Sciatic nerve (tissue), 2 donors: ENCODE measurements around the gene TGFBR3. TPM values are rescaled to one million over a fixed set of nuclear protein-coding genes. Genes with fewer than 3 reads are reported as not detected.
"Not testable (repeated sequence)": the region's sequence is repeated elsewhere in the genome, so short reads cannot be mapped to it uniquely, and the experiment has no call there.

Source experiments
- ATAC-seq: fragments of 200-7000 bp; cut with Tn5 transposase; one replicate; pipeline ENCODE4 v1.9.1; 2020; ENCODE audit warnings: mild to moderate bottlenecking, moderate library complexity
- DNase-seq: peaks from one replicate; pipeline ENCODE4 v3.0.0-alpha.2; 2020; ENCODE audit warnings: low spot score
- intact Hi-C: fragments of 100-400 bp; cut with DNase I; formaldehyde crosslinking; loops from one replicate; pipeline ENCODE4 v1.14.2; 2022
- total RNA-seq: library from RNA; stranded (reverse); fragmentation: NEBNext Ultra II Directional; extraction: Animal tissue kit (Norgen Biotek cat#: 25700); gene quantifications from one replicate; pipeline ENCODE4 v1.2.1, GENCODE V29; 2021
- donor health status: DM: no; HTN: no; CAD: no.
- donor health status: DM: no; HTN: no; CAD: no.

The TGFBR3 gene
- total RNA-seq, 1 donor from 2014 or later = 109 TPM

DNA sequence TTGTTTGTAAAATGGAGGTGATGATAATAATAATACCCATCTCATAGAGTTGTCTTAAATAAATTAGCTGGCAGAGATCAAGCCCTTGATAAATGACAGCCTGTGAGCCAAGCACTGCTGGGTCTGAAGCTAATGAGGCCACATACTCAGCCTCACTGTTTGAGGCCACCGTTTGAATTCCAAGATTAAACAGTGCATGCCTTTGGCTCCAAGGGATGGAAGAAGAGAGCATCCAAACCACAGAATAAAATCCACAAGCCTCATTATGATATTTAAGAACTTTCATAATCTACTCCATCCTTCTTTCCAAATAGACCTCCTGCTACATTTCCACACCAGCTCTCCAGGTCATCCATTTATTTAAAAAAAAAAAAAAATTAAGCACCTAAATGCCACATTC, 29.0 kb downstream of the TGFBR3 start:
- ATAC-seq (peak; percentile 39), DNase-seq (no peak)
- intact Hi-C loops = no loop called here

DNA sequence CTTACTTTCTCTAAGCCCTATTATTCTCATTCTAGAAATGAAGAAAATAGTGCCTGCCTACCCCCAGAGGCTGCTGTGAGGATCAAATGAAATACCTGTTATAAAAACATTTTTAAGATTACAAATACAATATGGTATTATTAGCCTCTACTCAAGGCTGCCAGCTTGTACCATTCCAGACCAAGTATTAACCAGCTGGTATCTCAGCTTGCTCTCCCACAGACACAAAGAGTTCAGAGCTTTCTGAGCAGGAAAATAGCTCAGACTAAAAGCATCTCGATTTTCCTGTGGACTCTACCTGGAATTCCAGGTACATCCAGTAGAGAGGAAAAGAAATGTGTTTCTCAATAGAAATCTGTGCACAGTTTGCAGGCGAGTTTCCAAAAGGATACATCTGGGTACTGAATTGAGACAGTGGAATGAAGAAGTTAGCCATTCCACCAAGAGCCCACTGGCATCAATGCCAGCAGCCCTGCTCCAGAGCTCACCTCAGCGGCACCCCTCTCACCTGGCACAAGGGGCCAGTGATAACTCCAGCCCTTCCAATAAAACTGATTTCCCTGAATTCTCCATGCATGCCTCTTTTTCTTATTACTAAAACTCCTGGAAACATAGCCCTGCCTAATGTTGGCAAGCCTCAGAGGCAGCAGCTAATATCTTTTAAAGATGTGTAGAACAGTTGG, 31.0 kb downstream of the TGFBR3 start:
- no peak for DNase-seq
- no peak for ATAC-seq
- intact Hi-C loops = no loop called here

DNA sequence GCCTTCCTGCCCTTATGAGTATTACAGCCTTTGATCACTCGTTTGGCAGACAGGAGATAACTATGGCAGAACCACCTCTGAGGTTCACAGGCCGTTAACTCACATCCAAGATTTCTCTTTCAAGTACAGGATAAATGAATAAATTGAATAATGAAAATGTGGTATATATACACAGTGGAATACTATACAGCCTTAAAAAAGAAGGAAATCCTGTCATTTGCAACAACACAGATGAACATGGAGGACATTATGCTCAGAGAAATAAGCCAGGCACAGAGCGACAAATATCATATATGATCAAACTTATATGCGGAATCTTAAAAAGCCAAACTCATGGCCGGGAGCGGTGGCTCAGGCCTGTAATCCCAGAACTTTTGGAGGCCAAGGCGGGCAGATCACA, 32.6 kb downstream of the TGFBR3 start:
- intact Hi-C loops = no loop called here
- DNase-seq (no peak), ATAC-seq (no peak)

DNA sequence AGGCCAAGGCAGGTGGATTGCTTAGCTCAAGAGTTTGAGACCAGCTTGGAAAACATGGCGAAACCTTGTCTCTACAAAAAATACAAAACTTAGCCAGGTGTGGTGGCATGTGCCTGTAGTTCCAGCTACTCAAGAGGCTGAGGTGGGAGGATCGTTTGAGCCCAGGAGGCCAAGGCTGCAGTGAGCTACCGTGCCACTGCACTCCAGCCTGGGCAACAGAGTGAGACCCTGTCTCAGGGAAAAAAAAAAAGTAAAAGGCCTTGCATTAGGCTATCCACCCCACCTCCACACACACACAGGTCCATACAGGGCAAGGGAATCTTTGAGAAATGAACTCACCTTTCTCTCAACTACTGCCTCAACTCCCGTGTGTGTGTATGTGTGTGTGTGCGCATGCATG, 33.9 kb downstream of the TGFBR3 start:
- DNase-seq, ATAC-seq, intact Hi-C loops: not testable (repeated sequence)

DNA sequence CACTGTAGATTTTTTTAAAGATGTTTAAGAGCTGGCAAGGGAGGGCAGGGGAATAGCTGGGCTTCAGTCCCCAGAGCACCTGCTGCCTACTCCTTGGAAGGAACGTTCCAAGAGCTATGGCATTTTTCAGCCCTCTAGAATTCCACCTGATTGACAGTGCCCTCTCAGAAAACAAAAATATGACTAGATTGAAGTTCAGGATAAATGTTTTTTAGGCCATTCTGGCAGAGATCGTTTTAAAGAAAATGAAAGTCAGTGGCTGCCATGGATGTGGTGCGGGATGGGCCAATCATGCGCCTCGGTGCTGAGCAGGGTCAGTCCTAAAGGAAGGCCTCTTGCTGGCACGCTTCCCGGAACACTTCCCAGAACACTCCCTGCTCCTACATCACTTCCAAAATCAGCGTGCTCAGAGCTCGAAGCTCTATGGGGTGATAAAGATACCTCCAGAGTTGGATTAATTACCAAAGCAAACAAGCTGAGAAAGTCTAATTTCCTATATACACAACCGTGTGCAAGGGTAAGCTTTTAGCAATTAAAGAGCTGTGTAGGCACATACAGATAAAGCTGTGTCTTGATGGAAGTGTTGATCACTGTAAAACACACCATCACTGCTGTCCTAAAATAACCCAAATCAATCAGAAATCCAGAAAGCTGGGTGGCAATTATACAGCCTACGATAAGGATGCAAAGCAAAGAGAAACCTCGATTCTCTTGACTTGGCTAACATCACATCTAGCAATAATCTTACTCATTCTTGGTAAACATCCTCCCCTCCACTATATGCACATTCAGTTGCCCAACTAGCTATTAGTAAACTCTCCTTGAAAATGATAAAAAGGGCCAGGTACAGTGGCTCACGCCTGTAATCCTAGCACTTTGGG, 34.6 kb downstream of the TGFBR3 start:
- DNase-seq (peak; percentile 96), ATAC-seq (peak; percentile 94)
- intact Hi-C loops = no loop called here

DNA sequence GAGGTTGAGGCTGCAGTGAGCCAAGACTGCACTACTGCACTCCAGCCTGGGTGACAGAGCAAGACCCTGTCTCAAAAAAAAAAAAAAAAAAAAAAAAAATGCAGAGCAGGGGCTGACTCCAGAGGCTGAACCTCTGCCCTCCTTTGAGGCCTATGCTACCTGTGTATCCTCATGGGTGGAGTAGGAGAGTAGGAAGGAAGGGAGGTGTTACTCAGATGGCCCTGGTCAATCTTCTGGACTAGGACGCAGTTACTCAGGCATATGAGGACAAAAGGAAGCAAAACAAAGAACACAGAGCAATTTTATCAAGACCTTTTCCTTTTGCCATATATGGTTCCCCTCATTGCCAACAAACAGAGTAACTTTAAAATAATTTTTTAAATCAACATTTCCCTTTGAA, 35.2 kb downstream of the TGFBR3 start:
- DNase-seq (no peak), ATAC-seq (peak; percentile 5)
- intact Hi-C loops = no loop called here

DNA sequence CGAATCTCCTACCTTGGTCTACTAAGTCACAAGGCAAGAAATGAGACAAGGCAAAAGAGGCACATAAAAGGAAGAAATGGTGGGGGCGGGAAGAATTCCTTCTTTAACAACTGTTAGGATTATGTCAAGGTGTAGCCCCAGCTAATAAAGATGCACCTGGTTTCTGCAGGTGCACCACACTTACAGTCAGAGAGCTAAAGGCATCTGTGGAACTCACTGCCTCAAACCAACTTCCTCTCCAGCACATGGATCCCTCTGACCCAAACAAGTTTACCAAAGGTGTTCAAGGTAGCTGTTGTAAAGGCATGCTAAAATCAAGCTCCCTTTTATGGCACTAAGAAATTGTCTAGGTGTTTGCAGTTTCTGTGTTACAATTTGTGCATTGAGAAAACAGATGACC, 38.1 kb downstream of the TGFBR3 start:
- ATAC-seq = no peak

DNA sequence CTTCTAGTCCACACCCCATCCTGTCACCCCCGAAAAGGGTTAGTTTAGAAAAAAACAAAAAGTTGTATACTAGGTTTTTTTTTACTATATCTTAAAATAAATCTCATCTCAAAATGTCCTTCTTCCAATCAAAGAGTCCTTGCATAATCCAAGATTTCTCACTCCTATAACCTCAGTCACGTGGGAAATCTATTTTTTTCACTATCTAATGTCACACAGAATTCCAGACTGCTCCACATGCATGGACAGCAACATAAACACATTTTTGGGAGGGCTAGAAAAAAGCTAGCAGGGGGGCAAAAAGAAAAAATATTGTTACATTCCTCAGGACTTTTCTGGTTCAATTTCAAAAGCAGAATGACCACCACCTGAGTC, 39.3 kb downstream of the TGFBR3 start:
- ATAC-seq (no peak), DNase-seq (no peak)
- intact Hi-C loops = no loop called here

More for the DNA sequence above, 38.1 kb downstream of the TGFBR3 start:
- DNase-seq = no peak
- intact Hi-C loops = no loop called here

DNA sequence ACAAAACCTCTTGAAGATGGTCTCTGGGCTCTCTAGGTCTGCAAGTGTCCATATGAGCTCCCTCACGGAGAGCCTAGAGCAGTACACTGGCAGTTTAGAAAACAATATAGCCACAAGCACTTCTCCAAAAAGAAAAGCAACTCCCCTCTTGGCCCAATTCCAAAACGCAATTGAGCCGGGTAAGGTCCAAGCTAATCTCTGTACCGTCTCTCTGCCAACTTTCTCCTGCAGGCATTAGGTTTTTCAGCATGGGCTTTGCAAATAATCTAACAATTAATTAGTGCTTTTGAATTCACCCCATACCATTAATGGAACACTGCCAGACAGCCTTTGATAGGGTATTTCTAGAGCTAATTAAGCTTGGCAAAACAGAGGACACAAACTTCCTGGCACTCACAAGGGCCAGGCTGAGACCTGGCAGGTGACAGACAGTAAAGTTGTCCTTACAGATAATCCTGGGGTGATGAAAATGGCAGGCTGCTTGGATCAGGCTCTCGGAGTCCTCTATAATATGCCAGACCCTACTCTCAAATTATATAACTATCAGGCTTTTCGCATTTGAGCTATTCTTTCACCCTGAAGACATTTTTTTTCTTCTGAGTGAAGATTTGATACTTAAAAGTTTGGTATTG, 39.8 kb downstream of the TGFBR3 start:
- intact Hi-C loops = no loop called here
- DNase-seq = no peak
- peak; percentile 33 for ATAC-seq

DNA sequence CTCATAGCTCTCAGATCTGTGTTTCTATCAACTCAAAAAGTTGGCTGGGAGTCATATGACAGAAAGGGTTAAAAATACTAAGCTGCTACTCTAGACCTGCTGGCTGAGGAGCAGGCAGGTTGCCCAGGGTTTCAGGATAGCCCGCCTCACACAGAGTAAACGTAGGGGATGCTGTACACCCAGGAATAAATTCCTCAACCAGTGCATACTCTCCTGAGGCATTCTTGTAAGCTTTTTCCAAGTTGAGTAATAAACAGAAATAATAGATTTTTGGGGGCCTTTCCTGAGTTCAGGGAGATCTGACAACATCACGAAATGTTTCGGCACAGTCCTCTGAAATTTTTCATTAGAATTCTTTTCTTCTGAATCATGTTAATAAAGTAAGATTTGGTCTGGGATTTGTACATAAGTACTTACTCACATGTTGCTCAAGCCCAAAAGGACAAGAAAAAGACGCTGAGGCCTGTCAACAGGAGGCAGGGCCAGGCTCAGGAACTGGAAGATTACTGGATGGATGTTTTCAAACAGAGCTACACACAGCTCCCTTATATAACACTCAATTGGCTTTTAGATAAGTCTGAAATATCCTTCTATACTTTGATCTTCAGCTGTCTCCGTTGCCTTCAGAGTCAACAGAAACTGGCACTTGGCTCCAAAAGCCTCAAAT, 41.0 kb downstream of the TGFBR3 start:
- intact Hi-C loops = no loop called here
- peak; percentile 90 for ATAC-seq

DNA sequence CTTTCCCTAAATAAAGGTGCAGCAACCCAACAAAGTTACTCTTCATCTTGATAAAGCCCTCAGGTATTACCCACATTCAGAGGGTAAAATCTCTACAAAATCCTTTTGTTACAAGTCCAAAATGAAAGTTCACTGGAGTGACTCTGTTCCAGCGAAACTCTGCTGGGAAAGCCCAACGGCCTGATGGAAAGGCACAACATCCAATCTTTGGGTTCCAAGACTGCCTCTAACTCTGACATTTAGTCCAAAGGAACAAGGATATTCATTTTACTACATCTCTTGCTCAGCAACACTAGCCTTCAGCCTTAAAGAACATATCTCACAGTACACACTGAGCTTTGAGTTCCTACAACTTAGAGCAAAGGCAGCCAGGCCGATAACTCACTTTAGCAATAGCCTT, 42.1 kb downstream of the TGFBR3 start:
- ATAC-seq = no peak
- DNase-seq = no peak
- intact Hi-C loops = no loop called here

More for the DNA sequence above, 41.0 kb downstream of the TGFBR3 start:
- DNase-seq = no peak

DNA sequence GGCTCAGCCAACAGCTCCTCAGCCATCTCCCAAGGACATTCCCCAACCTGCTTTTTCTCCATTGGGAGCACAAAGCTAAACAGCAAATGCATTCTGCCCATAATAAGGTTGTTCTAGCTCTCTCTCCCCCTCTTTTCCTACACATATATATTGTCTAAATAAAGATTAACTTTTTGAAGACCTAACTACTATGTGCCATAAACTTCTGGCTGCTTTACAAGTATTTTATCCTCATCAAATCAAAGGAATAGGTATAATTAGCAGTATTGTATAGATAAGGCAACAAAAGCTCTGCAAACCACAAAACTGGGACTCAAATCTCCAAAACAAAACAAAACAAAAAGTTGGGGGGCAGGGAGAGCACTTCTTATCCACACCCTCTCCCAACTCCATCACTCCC, 43.4 kb downstream of the TGFBR3 start:
- intact Hi-C loops = no loop called here
- ATAC-seq = no peak
- DNase-seq = no peak

DNA sequence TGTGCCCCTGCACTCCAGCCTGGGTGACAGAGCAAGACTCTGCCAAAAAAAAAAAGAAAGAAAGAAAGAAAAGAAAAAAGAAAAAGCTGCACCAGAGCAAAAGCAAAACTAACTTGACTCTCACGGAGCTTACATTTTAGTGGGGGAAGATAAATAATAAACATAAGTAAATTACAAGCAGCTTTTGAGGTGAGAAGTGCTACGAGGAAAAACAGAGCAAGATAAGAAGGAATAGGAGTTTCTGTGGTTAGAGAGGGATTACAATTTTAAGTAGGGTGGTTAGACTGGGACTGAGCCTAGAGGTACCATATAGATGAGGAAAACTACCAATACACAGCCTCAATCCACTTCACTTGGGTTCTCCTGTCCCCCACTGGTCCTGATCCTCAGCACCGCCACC, 43.9 kb downstream of the TGFBR3 start:
- DNase-seq = no peak
- intact Hi-C loops = no loop called here
- ATAC-seq = no peak

DNA sequence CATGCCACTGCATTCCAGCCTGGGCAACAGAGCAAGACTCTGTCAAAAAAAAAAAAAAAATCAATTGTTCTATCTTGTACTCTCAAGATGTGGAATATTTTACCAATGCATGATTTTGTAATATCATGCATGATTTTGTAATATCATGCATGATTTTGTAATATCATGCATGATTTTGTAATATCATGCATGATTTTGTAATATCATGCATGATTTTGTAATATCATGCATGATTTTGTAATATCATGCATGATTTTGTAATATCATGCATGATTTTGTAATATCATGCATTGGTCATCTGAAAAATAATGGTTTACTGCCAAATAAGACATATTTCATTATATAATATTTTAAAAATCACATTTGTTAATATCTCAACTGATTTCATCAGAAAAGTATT, 45.7 kb downstream of the TGFBR3 start:
- ATAC-seq, intact Hi-C loops, DNase-seq: not testable (repeated sequence)

DNA sequence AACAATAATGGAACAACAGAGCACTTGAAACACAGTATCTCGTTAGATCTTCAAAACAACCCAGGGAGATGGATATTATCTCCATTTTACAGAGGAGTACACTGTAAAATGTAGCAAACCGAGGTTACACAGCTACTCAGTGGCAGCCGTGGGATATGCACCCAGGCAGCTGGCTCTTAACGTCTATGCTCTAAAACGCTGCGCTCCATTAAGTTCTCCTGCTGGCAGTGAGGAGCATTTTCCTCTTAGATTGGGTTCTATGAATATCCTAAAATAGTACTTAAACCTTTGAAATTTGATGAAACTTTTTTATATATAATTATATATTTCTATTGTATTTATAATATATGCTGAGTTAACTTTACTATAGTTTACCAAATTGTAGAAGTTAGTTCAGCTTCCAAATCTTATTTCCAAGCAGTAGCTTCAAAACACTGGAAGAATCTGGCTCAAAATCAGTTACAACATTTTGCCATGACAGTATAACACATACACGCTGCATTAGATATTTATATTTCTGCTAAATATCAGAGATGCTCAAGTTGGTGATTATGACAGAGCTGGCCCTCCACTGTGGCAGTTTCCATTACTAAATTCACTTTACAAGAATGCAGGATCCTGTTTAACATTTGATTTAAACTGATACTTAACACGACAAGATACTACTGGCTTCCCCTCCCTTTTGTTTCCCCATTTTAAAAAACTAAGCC, 49.5 kb downstream of the TGFBR3 start:
- DNase-seq = no peak
- ATAC-seq = no peak
- intact Hi-C loops = no loop called here

DNA sequence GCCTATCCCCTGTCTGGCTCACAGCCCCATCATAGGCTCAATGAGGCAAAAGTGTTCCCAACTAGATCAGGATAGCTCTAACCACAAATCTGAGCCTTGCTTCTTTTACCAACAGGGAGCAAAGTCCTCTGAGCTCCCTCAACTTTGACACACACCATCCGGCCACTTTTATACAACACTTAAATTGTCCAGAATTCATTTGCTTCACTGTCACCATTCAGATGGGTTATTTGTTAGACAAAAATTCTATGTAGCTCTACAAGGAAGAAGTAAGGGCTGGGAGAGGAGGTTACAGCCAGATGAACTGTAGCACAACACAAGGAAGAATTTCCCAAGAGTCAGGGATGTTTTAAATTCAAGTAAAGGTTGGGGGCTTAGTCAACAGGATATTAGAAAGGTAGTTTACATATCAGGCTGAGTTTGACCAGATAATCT, 50.8 kb downstream of the TGFBR3 start:
- intact Hi-C loops = no loop called here
- DNase-seq (no peak), ATAC-seq (no peak)

DNA sequence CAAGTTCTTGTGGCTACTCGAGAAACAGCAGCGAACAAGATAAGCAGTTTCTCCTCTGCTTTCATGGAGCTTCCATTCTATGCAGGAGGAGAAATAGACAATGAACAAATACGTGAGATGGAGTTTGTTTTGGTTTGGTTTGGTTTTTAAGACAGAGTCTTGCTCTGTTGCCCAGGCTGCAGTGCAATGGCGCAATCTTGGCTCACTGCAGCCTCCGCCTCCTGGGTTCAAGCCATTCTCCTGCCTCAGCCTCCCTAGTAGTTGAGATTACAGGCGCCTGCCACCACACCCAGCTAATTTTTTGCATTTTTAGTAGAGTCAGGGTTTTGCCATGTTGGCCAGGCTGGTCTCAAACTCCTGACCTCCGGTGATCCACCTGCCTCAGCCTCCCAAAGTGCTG, 51.4 kb downstream of the TGFBR3 start:
- intact Hi-C loops, DNase-seq, ATAC-seq: not testable (repeated sequence)

DNA sequence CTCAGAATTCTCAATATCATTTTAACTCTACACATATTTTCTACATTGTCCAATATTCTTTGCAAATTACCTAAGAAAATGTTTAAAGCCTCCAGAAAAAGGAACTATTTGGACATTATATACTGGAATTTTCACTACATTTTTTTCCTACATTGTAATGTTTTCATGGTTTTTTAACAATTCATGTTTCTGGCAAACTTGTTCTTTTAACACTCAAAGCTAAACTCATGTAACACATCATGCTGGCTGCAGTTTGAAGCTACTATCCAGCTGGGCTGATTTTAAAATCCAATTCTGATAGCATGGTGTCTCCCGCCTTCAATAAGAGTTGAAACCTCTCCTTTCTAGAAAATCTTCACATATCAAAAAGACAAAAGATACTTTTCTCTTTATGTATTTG, 52.0 kb downstream of the TGFBR3 start:
- DNase-seq (no peak), ATAC-seq (no peak)
- intact Hi-C loops = no loop called here
